GM18861 (cell line): Measurements from ENCODE around the gene ZBTB2.

Source experiments
- ATAC-seq: cut with Tn5 transposase; IDR thresholded peaks from one replicate; pipeline ENCODE4 v1.9.1; 2021; ENCODE audit not compliant: unreplicated experiment

ZBTB2 gene

GRCh38 chr6:151391471-151392413, at the start of gene ZBTB2:
TSS of gene ZBTB2 (minus strand) at chr6:151391559. CDS start at chr6:151373637, 17,922 bp downstream.
- peak; percentile 20 for ATAC-seq

GRCh38 chr6:151440930-151441329, 49.6 kb upstream of the ZBTB2 start:
- ATAC-seq = peak; percentile 39

GRCh38 chr6:151440498-151440897, 49.1 kb upstream of the ZBTB2 start:
- ATAC-seq = no peak

- ATAC-seq = no peak
These were observed 46.0 kb upstream of the ZBTB2 start for GRCh38 chr6:151437401-151437800.

- no peak for ATAC-seq
These were observed 45.4 kb upstream of the ZBTB2 start for GRCh38 chr6:151436802-151437201.

- ATAC-seq = no peak
These were observed 44.9 kb upstream of the ZBTB2 start for GRCh38 chr6:151436300-151436699.

- no peak for ATAC-seq
These were observed 43.0 kb upstream of the ZBTB2 start for GRCh38 chr6:151434369-151434768.

GRCh38 chr6:151432651-151433050, 41.3 kb upstream of the ZBTB2 start:
- ATAC-seq = no peak

- no peak for ATAC-seq
These were observed 40.0 kb upstream of the ZBTB2 start for GRCh38 chr6:151431337-151431736.

- no peak for ATAC-seq
These were observed 39.5 kb upstream of the ZBTB2 start for GRCh38 chr6:151430886-151431285.

- no peak for ATAC-seq
These were observed 36.9 kb upstream of the ZBTB2 start for GRCh38 chr6:151428093-151428735.

- ATAC-seq = no peak
These were observed 34.2 kb upstream of the ZBTB2 start for GRCh38 chr6:151425561-151425960.

GRCh38 chr6:151422981-151423380, 31.6 kb upstream of the ZBTB2 start:
- no peak for ATAC-seq

- ATAC-seq = no peak
These were observed 26.1 kb upstream of the ZBTB2 start for GRCh38 chr6:151417477-151417876.

GRCh38 chr6:151414641-151415260, 23.4 kb upstream of the ZBTB2 start:
- ATAC-seq = no peak

- no peak for ATAC-seq
These were observed 22.2 kb upstream of the ZBTB2 start for GRCh38 chr6:151413372-151414145.

- ATAC-seq = no peak
These were observed 21.6 kb upstream of the ZBTB2 start for GRCh38 chr6:151412909-151413308.

GRCh38 chr6:151409679-151410078, 18.3 kb upstream of the ZBTB2 start:
- ATAC-seq = no peak

- ATAC-seq = peak; percentile 75
These were observed 17.9 kb upstream of the ZBTB2 start for GRCh38 chr6:151409260-151409659.

GRCh38 chr6:151408858-151409257, 17.5 kb upstream of the ZBTB2 start:
- ATAC-seq = no peak

GRCh38 chr6:151403919-151404308, 12.6 kb upstream of the ZBTB2 start:
- no peak for ATAC-seq
